ENCODE data around the gene MRAS.

Gene MRAS

DNA sequence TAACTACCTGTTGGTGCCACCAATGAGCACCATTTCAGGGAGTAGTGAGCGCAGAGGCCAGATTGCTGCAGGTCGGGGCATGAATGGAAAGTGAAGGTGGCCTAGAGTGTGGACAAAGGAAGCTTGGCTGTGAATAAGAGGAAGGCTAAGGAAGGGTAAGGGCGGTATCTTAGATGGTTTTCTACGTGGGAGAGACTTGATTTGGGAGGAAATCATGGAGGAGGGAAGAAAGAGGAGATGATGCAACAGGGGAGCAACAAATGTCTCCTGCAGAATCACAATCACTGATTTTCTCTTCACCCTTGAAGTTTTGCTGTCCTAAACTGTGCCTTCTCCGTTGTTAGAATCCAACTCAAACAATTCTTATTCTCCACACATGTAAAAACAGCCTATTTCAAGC, 40.5 kb upstream of the MRAS start:
- H3K79me2 ChIP-seq (ENCODE audit: insufficient read depth, low read length), result no peaks in the 10 kb centered on the region
- no peaks in the 10 kb centered on the region for H3K9me2 ChIP-seq (replicated peaks; ENCODE audit: insufficient read depth, low read length)
- no peaks in the 10 kb centered on the region for H3K36me3 ChIP-seq (ENCODE audit: low read length)
- no peak overlapping the region for H3K27ac ChIP-seq (ENCODE audit: low read depth, low read length)
- peaks cover 5% of the 10 kb centered on the region; the same call in 1 of the 2 replicates for H3K9me3 ChIP-seq (ENCODE audit: insufficient read depth, low read length)
- no peaks in the 10 kb centered on the region for H4K20me1 ChIP-seq (ENCODE audit: low read depth, low read length)
- no peak overlapping the region for H3K4me3 ChIP-seq (ENCODE audit: insufficient read depth, low read length, poor library complexity, severe bottlenecking)
- TF ChIP-seq, protein P1, sequence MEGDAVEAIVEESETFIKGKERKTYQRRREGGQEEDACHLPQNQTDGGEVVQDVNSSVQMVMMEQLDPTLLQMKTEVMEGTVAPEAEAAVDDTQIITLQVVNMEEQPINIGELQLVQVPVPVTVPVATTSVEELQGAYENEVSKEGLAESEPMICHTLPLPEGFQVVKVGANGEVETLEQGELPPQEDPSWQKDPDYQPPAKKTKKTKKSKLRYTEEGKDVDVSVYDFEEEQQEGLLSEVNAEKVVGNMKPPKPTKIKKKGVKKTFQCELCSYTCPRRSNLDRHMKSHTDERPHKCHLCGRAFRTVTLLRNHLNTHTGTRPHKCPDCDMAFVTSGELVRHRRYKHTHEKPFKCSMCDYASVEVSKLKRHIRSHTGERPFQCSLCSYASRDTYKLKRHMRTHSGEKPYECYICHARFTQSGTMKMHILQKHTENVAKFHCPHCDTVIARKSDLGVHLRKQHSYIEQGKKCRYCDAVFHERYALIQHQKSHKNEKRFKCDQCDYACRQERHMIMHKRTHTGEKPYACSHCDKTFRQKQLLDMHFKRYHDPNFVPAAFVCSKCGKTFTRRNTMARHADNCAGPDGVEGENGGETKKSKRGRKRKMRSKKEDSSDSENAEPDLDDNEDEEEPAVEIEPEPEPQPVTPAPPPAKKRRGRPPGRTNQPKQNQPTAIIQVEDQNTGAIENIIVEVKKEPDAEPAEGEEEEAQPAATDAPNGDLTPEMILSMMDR (IDR thresholded peaks at IDR 0.05; ENCODE audit: insufficient read depth, low read length, poor library complexity, severe bottlenecking), result no peak
- TF ChIP-seq EZH2phosphoT487 (conservative IDR thresholded peaks at IDR 0.05; ENCODE audit: low read length), result no peak
- H3K4me2 ChIP-seq (ENCODE audit: low read depth, low read length, poor library complexity, severe bottlenecking), result no peak overlapping the region
- no peaks in the 10 kb centered on the region for H3K27me3 ChIP-seq (ENCODE audit: low read length)
- H3F3A ChIP-seq (ENCODE audit: insufficient read depth), result no peaks in the 10 kb centered on the region
- no peak overlapping the region for H2AFZ ChIP-seq (ENCODE audit: low read depth, low read length, severe bottlenecking)
- H3K9ac ChIP-seq (ENCODE audit: low read length), result no peak overlapping the region

DNA sequence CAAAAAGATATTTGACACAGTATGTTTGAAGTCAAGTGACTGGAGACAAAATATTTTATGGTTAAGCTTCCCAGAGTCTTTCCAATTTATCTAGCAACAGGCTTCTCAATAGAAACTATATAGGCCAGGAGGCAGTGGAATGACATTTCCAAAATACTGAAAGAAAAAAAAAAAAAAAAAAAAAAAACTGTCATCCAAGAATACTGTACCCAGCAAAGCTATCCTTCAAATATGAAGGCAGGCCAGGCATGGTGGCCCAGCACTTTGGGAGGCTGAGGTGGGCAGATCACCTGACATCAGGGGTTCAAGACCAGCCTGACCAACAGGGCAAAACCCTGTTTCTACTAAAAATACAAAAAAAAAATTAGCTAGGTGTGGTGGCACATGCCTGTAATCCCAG, 39.6 kb upstream of the MRAS start:
- Histone ChIP-seq H3K36me3 (ENCODE audit: low read length) (no peaks in the 10 kb centered on the region), H4K20me1 (ENCODE audit: low read depth, low read length) (no peaks in the 10 kb centered on the region), H2AFZ (ENCODE audit: low read depth, low read length, severe bottlenecking) (no peak overlapping the region), H3K27me3 (ENCODE audit: low read length) (no peaks in the 10 kb centered on the region), H3K4me2 (ENCODE audit: low read depth, low read length, poor library complexity, severe bottlenecking) (no peak overlapping the region), H3F3A (ENCODE audit: insufficient read depth) (no peaks in the 10 kb centered on the region), H3K79me2 (ENCODE audit: insufficient read depth, low read length) (no peaks in the 10 kb centered on the region), H3K9me3 (ENCODE audit: insufficient read depth, low read length) (peaks cover 5% of the 10 kb centered on the region; the same call in 1 of the 2 replicates), H3K9me2 (replicated peaks; ENCODE audit: insufficient read depth, low read length) (no peaks in the 10 kb centered on the region), H3K4me3 (ENCODE audit: insufficient read depth, low read length, poor library complexity, severe bottlenecking) (no peak overlapping the region), H3K27ac (ENCODE audit: low read depth, low read length) (no peak overlapping the region), H3K9ac (ENCODE audit: low read length) (no peak overlapping the region)
- TF ChIP-seq, protein P1 (IDR thresholded peaks at IDR 0.05; ENCODE audit: insufficient read depth, low read length, poor library complexity, severe bottlenecking), result no peak
- TF ChIP-seq EZH2phosphoT487 (conservative IDR thresholded peaks at IDR 0.05; ENCODE audit: low read length), result no peak

DNA sequence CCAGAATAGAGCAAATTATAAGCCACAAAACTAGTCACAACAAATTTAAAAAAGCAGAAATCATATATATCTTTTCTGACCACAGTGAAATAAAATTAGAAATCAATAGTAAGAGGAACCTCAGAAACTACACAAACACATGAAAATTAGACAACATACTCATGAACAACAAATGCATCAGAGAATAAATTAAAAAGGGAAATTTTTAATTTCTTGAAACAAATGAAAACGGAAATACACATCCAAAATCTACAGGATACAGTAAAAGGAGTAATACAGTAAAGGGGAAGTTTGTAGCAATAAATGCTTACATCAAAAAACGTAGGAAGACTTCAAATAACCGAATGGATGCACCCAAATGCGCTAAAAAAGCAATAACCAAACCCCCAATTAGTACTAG, 37.9 kb upstream of the MRAS start:
- Histone ChIP-seq H4K20me1 (ENCODE audit: low read depth, low read length) (no peaks in the 10 kb centered on the region), H3K4me3 (ENCODE audit: insufficient read depth, low read length, poor library complexity, severe bottlenecking) (no peak overlapping the region), H3K9me3 (ENCODE audit: insufficient read depth, low read length) (peaks cover 5% of the 10 kb centered on the region; the same call in 1 of the 2 replicates), H2AFZ (ENCODE audit: low read depth, low read length, severe bottlenecking) (no peak overlapping the region), H3K79me2 (ENCODE audit: insufficient read depth, low read length) (no peaks in the 10 kb centered on the region), H3K9me2 (replicated peaks; ENCODE audit: insufficient read depth, low read length) (no peaks in the 10 kb centered on the region), H3K9ac (ENCODE audit: low read length) (no peak overlapping the region), H3K4me2 (ENCODE audit: low read depth, low read length, poor library complexity, severe bottlenecking) (no peak overlapping the region), H3F3A (ENCODE audit: insufficient read depth) (no peaks in the 10 kb centered on the region), H3K36me3 (ENCODE audit: low read length) (no peaks in the 10 kb centered on the region), H3K27me3 (ENCODE audit: low read length) (no peaks in the 10 kb centered on the region), H3K27ac (ENCODE audit: low read depth, low read length) (no peak overlapping the region)
- TF ChIP-seq, protein P1 (IDR thresholded peaks at IDR 0.05; ENCODE audit: insufficient read depth, low read length, poor library complexity, severe bottlenecking), result no peak
- no peak for TF ChIP-seq EZH2phosphoT487 (conservative IDR thresholded peaks at IDR 0.05; ENCODE audit: low read length)

Data from SU-DHL-6 (cell line).